ENCODE results near the gene OTOR. TPM values are rescaled to one million over a fixed set of nuclear protein-coding genes. Genes with fewer than 3 reads are reported as not detected.

Gene OTOR
- total and polyA plus RNA-seq, 2 of the 13 experiments (the other 11 are each of a cell fraction or from before 2014, with no cell fraction given): not detected

- no peak overlapping the region for H3K4me3 ChIP-seq (replicated peaks in 1 of 3; ENCODE audit: insufficient read depth in 1 of 3, low read depth in 2 of 3, low read length in 3 of 3)
- no peak overlapping the region for H2AFZ ChIP-seq (ENCODE audit: low read length)
- ChIA-PET POLR2A (no interaction called here), CTCF (ENCODE audit: low intra/inter-chr PET ratio, low total read pairs) (no interaction called here)
- H3K9me3 ChIP-seq (ENCODE audit: low read length): no peaks in the 10 kb centered on the region
- H3K4me2 ChIP-seq (ENCODE audit: low read depth, low read length): no peak overlapping the region
- no peak overlapping the region for H3K27ac ChIP-seq (ENCODE audit: extremely low read length, insufficient read depth, low read length)
- no peak for FAIRE-seq
- DNase-seq (ENCODE audit: low spot score): no peak
- peaks cover 10% of the 10 kb centered on the region; the same call in 1 of the 2 replicates for H3K4me1 ChIP-seq (ENCODE audit: insufficient read depth, low read length)
- no TSS peak for BruUV-seq (replicated peaks)
- 3% methylated on average over 4 of the region's 4 CpGs for WGBS (ENCODE audit: low lambda C conversion rate)
- TF ChIP-seq MED1 (CRISPR knock-in tag; IDR thresholded peaks at IDR 0.05): no peak
- no peak for TF ChIP-seq ZNF772 (CRISPR knock-in tag; IDR thresholded peaks at IDR 0.05)
- peak; percentile 97; the same call in 1 of the 2 replicates for TF ChIP-seq ZNF564 (CRISPR knock-in tag; IDR thresholded peaks at IDR 0.05)
- peak; percentile 82; the same call in 1 of the 2 replicates for TF ChIP-seq THRA (CRISPR knock-in tag; IDR thresholded peaks at IDR 0.05; ENCODE audit: borderline replicate concordance)
- no peaks in the 10 kb centered on the region for H3K79me2 ChIP-seq (ENCODE audit: insufficient read depth, low read length)
- ATAC-seq: no peak
- H4K20me1 ChIP-seq (ENCODE audit: insufficient read depth, low read length): no peaks in the 10 kb centered on the region
- no peaks in the 10 kb centered on the region for H3K36me3 ChIP-seq (replicated peaks in 1 of 2; ENCODE audit: control insufficient read depth in 1 of 2, insufficient read depth in 2 of 2, low read length in 2 of 2)
- in situ Hi-C loops (cut with HindIII; ENCODE audit: extremely low pct_ligation_motif_present, low pct_unique_long_range_greater_than_20kb) (loop anchor here (5.0 to 10.0 kb wide), 3 partner anchors 67 to 1060 kb away; no protein-coding TSS in a partner anchor), intact Hi-C loops (cut with micrococcal nuclease; ENCODE audit: unreplicated experiment) (no loop called here)
- H3K27me3 ChIP-seq (ENCODE audit: control insufficient read depth in 1 of 2, insufficient read depth in 2 of 2, low read length in 2 of 2): no peaks in the 10 kb centered on the region; a peak in 1 of 5 replicates
- no peak overlapping the region for H3K9ac ChIP-seq (ENCODE audit: insufficient read depth, low read depth, low read length)
These were observed 16.4 kb downstream of the OTOR start for GRCh38 chr20:16764560-16764959.

GRCh38 chr20:16771213-16771612 is 23.1 kb downstream of the OTOR start:
- Histone ChIP-seq H3K27me3 (ENCODE audit: control insufficient read depth in 1 of 2, insufficient read depth in 2 of 2, low read length in 2 of 2) (no peaks in the 10 kb centered on the region), H3K4me1 (ENCODE audit: insufficient read depth, low read length) (no peaks in the 10 kb centered on the region), H3K9ac (ENCODE audit: insufficient read depth, low read depth, low read length) (no peak overlapping the region), H3K79me2 (ENCODE audit: insufficient read depth, low read length) (no peaks in the 10 kb centered on the region), H3K27ac (ENCODE audit: extremely low read length, insufficient read depth, low read length) (no peak overlapping the region), H4K20me1 (ENCODE audit: insufficient read depth, low read length) (no peaks in the 10 kb centered on the region), H3K4me2 (ENCODE audit: low read depth, low read length) (no peak overlapping the region), H2AFZ (ENCODE audit: low read length) (no peak overlapping the region), H3K4me3 (replicated peaks in 1 of 3; ENCODE audit: insufficient read depth in 1 of 3, low read depth in 2 of 3, low read length in 3 of 3) (no peak overlapping the region), H3K9me3 (ENCODE audit: low read length) (no peaks in the 10 kb centered on the region), H3K36me3 (replicated peaks in 1 of 2; ENCODE audit: control insufficient read depth in 1 of 2, insufficient read depth in 2 of 2, low read length in 2 of 2) (no peaks in the 10 kb centered on the region)
- FAIRE-seq (no peak), ATAC-seq (no peak), DNase-seq (ENCODE audit: low spot score) (no peak)
- ChIA-PET POLR2A (no interaction called here), CTCF (ENCODE audit: low intra/inter-chr PET ratio, low total read pairs) (no interaction called here)
- intact Hi-C loops (cut with micrococcal nuclease; ENCODE audit: unreplicated experiment) (loop anchor here (1.0 kb wide), 1 partner anchor 22 kb away; no protein-coding TSS in a partner anchor), in situ Hi-C loops (cut with HindIII; ENCODE audit: extremely low pct_ligation_motif_present, low pct_unique_long_range_greater_than_20kb) (no loop called here)
- TF ChIP-seq BRF2 (CRISPR knock-in tag; IDR thresholded peaks at IDR 0.05) (no peak), MAFK (conservative IDR thresholded peaks at IDR 0.05 in 1 of 2, IDR thresholded peaks at IDR 0.05 in 1 of 2; ENCODE audit: low read length in 2 of 2) (peak; percentile 11 to 40; a peak in 2 of 4 replicates), NFE2L2 (IDR thresholded peaks at IDR 0.05; ENCODE audit: low read length) (peak; percentile 66)
- BruUV-seq (replicated peaks): no TSS peak

Data from HepG2 (cell line).